NCI-H345 treated with DMSO at 0.1 percent for 48 hours (cell line): ENCODE data around the gene MPHOSPH6.
"Not testable (repeated sequence)": the region's sequence is repeated elsewhere in the genome, so short reads cannot be mapped to it uniquely, and the experiment has no call there.

Source experiments
- DNase-seq: peaks from one replicate; lab custom pipeline; 2025; ENCODE audit not compliant: unreplicated experiment; lab: John Stamatoyannopoulos, UW

MPHOSPH6 gene

GRCh38 chr16:82176204-82176603, 6.2 kb upstream of the MPHOSPH6 start:
- DNase-seq: no peak

GRCh38 chr16:82175627-82176026, 5.6 kb upstream of the MPHOSPH6 start:
- no peak for DNase-seq

GRCh38 chr16:82167670-82168069, 2.4 kb downstream of the MPHOSPH6 start:
- DNase-seq: no peak

- DNase-seq: no peak
Measured at GRCh38 chr16:82160226-82160625, 9.8 kb downstream of the MPHOSPH6 start.

GRCh38 chr16:82157836-82158235, 12.2 kb downstream of the MPHOSPH6 start:
- DNase-seq: no peak

GRCh38 chr16:82157534-82157812, 12.6 kb downstream of the MPHOSPH6 start:
- DNase-seq: no peak

GRCh38 chr16:82156761-82157533, 13.1 kb downstream of the MPHOSPH6 start:
- DNase-seq: no peak

- no peak for DNase-seq
Measured at GRCh38 chr16:82152641-82153112, 17.3 kb downstream of the MPHOSPH6 start.

- DNase-seq: no peak
Measured at GRCh38 chr16:82152196-82152595, 17.8 kb downstream of the MPHOSPH6 start.

GRCh38 chr16:82150549-82150948, 19.5 kb downstream of the MPHOSPH6 start:
- no peak for DNase-seq

- DNase-seq: no peak
Measured at GRCh38 chr16:82149536-82149935, 20.5 kb downstream of the MPHOSPH6 start.

- DNase-seq: no peak
Measured at GRCh38 chr16:82147546-82147945, 22.5 kb downstream of the MPHOSPH6 start.

- no peak for DNase-seq
Measured at GRCh38 chr16:82146957-82147356, 23.1 kb downstream of the MPHOSPH6 start.

- DNase-seq: no peak
Measured at GRCh38 chr16:82146556-82146955, 23.5 kb downstream of the MPHOSPH6 start.

- DNase-seq: not testable (repeated sequence)
Measured at GRCh38 chr16:82139286-82139571, 30.8 kb downstream of the MPHOSPH6 start.

GRCh38 chr16:82138478-82139285, 31.3 kb downstream of the MPHOSPH6 start:
- DNase-seq: no peak

- DNase-seq: no peak
Measured at GRCh38 chr16:82137822-82138167, 32.2 kb downstream of the MPHOSPH6 start.

GRCh38 chr16:82136956-82137821, 32.8 kb downstream of the MPHOSPH6 start:
- DNase-seq: no peak

- DNase-seq: no peak
Measured at GRCh38 chr16:82135844-82136243, 34.2 kb downstream of the MPHOSPH6 start.

GRCh38 chr16:82134846-82135245, 35.2 kb downstream of the MPHOSPH6 start:
- no peak for DNase-seq

GRCh38 chr16:82133798-82134197, 36.2 kb downstream of the MPHOSPH6 start:
- DNase-seq: no peak

GRCh38 chr16:82129881-82130280, 40.1 kb downstream of the MPHOSPH6 start:
- DNase-seq: no peak
